22Rv1 (cell line): Measurements from ENCODE around the gene SMARCA4.

Experiments
- CTCF ChIP-seq: fragments of 450-650 bp; IDR thresholded peaks from 2 replicates; pipeline ENCODE4 v1.5.1; 2017; ENCODE audit warnings: mild to moderate bottlenecking
- ZFX ChIP-seq: fragments of 450-650 bp; IDR thresholded peaks from 2 replicates; pipeline ENCODE4 v1.6.1; 2017; ENCODE audit warnings: antibody characterized with exemption, borderline replicate concordance

DNA sequence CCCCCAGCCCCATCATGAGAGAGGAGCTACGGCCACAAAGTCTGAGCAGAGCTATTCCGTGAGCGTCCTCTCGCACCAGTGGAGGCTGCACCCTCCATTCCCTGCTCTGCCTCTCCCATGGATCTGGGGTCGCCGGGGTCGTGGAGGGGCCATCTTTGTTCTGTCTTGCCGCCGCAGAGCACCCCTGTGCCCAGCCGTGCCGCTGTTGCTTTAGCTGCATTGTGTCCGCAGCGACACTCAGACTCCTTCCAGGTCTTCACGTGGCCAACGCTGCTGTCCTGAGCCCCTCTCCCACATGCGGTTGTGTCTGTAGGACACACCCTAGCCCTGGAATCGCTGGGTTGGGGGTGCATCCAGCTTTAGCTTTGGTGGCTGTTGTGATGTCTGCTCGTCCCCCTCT lies 48.2 kb upstream of the SMARCA4 start:
- TF ChIP-seq CTCF (no peak), ZFX (no peak)
